ENCODE data around the gene KCNQ5.
A peak's percentile ranks its signal among the peaks of the same experiment; 100 is the strongest.
"Not testable (repeated sequence)": the region's sequence is repeated elsewhere in the genome, so short reads cannot be mapped to it uniquely, and the experiment has no call there.

Gene KCNQ5

DNA sequence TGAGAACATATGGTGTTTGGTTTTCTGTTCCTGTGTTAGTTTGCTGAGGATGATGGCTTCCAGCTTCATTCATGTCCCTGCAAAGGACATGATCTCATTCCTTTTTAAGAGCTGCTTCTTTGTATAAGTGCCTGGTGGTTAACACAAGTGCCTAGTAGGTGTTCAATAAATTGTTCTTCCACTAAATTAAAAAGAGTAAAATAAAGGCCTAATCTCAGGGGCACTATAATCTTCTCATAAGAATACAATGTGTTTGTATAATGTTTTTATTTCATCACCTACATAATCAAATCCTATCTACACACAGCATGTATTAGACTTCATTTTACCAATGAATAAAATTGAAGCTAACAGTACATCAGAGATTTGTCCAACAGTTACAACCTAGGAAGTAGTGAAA is 350.7 kb downstream of the KCNQ5 start:
- no peak for DNase-seq (ENCODE audit: low read depth)
- TF ChIP-seq, protein P1, sequence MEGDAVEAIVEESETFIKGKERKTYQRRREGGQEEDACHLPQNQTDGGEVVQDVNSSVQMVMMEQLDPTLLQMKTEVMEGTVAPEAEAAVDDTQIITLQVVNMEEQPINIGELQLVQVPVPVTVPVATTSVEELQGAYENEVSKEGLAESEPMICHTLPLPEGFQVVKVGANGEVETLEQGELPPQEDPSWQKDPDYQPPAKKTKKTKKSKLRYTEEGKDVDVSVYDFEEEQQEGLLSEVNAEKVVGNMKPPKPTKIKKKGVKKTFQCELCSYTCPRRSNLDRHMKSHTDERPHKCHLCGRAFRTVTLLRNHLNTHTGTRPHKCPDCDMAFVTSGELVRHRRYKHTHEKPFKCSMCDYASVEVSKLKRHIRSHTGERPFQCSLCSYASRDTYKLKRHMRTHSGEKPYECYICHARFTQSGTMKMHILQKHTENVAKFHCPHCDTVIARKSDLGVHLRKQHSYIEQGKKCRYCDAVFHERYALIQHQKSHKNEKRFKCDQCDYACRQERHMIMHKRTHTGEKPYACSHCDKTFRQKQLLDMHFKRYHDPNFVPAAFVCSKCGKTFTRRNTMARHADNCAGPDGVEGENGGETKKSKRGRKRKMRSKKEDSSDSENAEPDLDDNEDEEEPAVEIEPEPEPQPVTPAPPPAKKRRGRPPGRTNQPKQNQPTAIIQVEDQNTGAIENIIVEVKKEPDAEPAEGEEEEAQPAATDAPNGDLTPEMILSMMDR (conservative IDR thresholded peaks at IDR 0.05; ENCODE audit: low read length) = no peak
- H3K4me3 ChIP-seq (ENCODE audit: low read length) = no peak overlapping the region

DNA sequence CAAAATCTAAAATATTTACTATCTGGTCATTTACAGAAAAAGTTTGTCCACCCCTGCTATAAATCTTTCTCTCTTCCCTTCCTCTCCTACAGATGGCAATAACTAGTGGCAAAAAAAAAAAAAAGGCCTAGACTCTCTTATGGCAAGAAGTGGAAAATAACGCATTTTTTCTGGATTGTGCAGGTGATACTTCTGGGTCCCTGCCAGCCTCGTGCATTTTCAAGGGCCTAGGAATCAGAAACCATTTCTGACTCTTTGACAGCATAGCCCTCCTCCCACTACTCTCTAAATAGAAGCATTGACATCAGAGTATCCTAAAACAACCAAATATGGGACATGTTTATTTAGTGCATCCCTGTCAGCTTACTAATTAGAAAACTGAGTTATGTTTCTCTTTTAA is 352.4 kb downstream of the KCNQ5 start:
- no peak overlapping the region for H3K4me3 ChIP-seq (ENCODE audit: low read length)
- TF ChIP-seq, protein P1 (conservative IDR thresholded peaks at IDR 0.05; ENCODE audit: low read length) = no peak
- no peak for DNase-seq (ENCODE audit: low read depth)

DNA sequence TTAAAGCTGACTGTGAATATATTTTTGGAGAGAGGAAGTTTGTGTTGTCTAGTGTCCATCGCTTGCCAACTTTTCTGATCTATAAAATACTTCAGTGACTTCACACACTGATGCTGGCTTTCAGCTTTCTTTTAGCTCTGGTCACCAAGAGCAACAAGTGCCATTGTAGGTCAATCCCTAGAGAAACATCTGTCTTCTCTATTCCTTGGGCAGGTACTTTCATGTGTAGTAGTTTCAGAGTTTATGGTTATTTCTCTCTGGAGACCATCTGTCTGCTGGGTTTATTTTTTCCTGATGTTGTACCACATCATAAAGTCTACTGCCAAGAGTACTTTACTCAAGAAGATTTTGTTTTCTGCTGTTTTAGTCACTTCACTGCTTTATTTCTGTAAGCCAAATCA is 353.5 kb downstream of the KCNQ5 start:
- H3K4me3 ChIP-seq (ENCODE audit: low read length) = no peak overlapping the region
- TF ChIP-seq, protein P1 (conservative IDR thresholded peaks at IDR 0.05; ENCODE audit: low read length) = no peak
- peak; percentile 51 for DNase-seq (ENCODE audit: low read depth)

DNA sequence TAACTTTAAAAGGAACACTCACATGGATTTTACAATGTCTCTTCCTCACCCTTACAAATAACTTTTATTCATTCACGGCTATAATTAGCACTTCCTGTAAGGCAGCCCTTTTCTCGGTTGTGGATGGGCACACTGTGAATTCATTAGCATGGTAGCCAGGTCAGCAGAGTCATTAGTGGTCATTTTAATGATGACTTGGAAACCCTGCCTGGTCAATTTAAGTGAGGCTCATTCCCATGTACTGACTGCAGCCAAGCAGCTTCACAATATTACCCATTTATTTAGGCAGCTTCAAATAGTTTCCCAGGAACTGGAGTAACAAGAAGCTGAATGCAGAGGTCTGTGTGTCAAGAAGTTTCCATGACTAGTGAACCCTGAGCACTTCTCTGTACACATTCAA is 354.6 kb downstream of the KCNQ5 start:
- peak; percentile 36 for DNase-seq (ENCODE audit: low read depth)
- TF ChIP-seq, protein P1 (conservative IDR thresholded peaks at IDR 0.05; ENCODE audit: low read length) = no peak
- no peak overlapping the region for H3K4me3 ChIP-seq (ENCODE audit: low read length)

DNA sequence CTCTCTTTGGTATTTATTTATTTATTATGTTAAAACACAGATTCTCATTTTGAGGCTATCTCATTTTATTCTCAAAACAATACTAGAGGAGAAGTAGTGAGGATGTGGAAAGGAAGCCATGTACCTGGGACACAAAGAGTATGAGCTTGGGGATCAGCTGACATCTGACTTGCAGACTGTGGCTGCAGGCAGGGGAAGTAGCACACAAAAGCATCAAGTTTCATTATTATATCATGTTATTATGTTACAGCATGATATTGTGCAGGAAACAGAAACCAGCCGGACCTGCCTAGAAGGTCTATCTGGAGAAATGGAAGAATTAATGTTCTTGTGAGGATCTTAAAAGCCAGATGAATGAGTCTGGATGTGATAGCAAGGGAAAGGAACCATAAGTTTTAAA is 355.2 kb downstream of the KCNQ5 start:
- H3K4me3 ChIP-seq (ENCODE audit: low read length) = no peak overlapping the region
- TF ChIP-seq, protein P1 (conservative IDR thresholded peaks at IDR 0.05; ENCODE audit: low read length) = no peak
- no peak for DNase-seq (ENCODE audit: low read depth)

GRCh38 chr6:72978808-72979207 is 356.9 kb downstream of the KCNQ5 start:
- not testable (repeated sequence) for H3K4me3 ChIP-seq (ENCODE audit: low read length); DNase-seq (ENCODE audit: low read depth)

DNA sequence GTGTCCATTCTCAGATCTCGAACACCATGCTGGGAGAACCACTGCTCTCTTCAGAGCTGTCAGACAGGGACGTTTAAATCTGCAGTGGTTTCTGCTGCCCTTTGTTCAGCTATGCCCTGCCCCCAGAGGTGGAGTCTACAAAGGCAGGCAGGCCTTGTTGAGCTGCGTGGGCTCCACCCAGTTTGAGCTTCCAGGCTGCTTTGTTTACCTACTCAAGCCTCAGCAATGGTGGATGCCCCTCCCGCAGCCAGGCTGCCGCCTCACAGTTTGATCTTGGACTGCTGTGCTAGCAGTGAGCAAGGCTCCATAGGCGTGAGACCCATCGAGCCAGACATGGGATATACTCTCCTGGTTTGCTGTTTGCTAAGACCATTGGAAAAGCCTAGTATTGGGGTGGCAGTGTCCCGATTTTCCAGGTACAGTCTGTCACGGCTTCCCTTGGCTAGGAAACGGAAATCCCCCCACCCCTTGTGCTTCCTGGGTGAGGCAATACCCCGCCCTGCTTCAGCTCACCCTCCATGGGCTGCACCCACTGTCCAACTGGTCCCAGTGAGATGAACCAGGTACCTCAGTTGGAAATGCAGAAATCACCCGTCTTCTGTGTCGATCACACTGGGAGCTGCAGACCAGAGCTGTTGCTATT is 362.4 kb downstream of the KCNQ5 start:
- not testable (repeated sequence) for H3K4me3 ChIP-seq (ENCODE audit: low read length); DNase-seq (ENCODE audit: low read depth)

DNA sequence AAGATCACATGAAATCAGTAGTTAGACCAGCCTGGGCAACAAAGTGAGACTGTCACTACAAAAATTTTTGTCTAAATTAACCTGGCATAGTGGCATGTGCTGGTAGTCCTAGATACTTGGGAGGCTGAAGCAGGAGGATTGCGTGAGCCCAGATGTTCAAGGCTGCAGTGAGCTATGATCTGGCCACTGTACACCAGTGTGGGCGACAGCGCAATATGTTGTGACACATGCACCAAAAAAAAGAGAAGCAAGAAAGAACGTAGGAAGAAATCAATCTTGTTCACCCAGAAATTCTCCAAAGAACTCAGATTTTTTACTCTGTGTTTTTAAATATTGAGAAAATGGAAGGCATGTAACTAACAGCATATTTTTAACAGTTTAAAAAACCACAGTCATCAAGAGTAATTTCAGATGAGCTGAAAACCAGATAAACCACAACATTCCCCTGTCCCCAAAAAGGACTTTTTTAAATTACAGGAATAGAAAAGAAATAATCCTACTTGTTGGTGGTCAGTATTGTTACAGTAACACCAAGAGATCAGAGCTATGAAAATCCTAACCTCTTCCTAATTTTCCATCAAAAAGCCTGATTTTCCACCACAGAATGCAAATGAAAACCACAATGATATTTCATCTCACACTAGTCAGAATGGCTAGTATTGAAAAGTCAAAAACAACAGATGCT is 363.3 kb downstream of the KCNQ5 start:
- no peak overlapping the region for H3K4me3 ChIP-seq (ENCODE audit: low read length)
- DNase-seq (ENCODE audit: low read depth) = peak; percentile 92
- TF ChIP-seq, protein P1 (conservative IDR thresholded peaks at IDR 0.05; ENCODE audit: low read length) = no peak
